WI38 (cell line): ENCODE data around the gene LMF1.
"Not testable (repeated sequence)": the region's sequence is repeated elsewhere in the genome, so short reads cannot be mapped to it uniquely, and the experiment has no call there.

Source experiments
- H3K4me3 ChIP-seq: 2 replicates; pipeline ENCODE4 v1.5.1; 2011; ENCODE audit warnings: low read depth, mild to moderate bottlenecking, control low read depth, low read length
- CTCF ChIP-seq: IDR thresholded peaks from 2 replicates; pipeline ENCODE4 v1.5.1; 2012; ENCODE audit warnings: low read depth, mild to moderate bottlenecking, control low read depth, low read length

The LMF1 gene

GRCh38 chr16:868386-868755, 102.4 kb downstream of the LMF1 start:
- TF ChIP-seq CTCF = no peak
- no peak overlapping the region for H3K4me3 ChIP-seq

- H3K4me3 ChIP-seq = no peak overlapping the region
- no peak for TF ChIP-seq CTCF
Measured at GRCh38 chr16:867421-868385, 103.1 kb downstream of the LMF1 start.

GRCh38 chr16:866252-866896, 104.4 kb downstream of the LMF1 start:
- no peak for TF ChIP-seq CTCF
- H3K4me3 ChIP-seq = no peak overlapping the region

- no peak overlapping the region for H3K4me3 ChIP-seq
- no peak for TF ChIP-seq CTCF
Measured at GRCh38 chr16:865026-865425, 105.8 kb downstream of the LMF1 start.

- no peak for TF ChIP-seq CTCF
- no peak overlapping the region for H3K4me3 ChIP-seq
Measured at GRCh38 chr16:861446-861845, 109.3 kb downstream of the LMF1 start.

GRCh38 chr16:860891-861290, 109.9 kb downstream of the LMF1 start:
- no peak overlapping the region for H3K4me3 ChIP-seq
- no peak for TF ChIP-seq CTCF

- not testable (repeated sequence) for H3K4me3 ChIP-seq
Measured at GRCh38 chr16:858971-859370, 111.8 kb downstream of the LMF1 start.

GRCh38 chr16:858441-858840, 112.3 kb downstream of the LMF1 start:
- not testable (repeated sequence) for H3K4me3 ChIP-seq
